H9 (cell line): ENCODE results near the gene CRHR1. TPM values are rescaled to one million over a fixed set of nuclear protein-coding genes. Genes with fewer than 3 reads are reported as not detected.
A peak's percentile ranks its signal among the peaks of the same experiment; 100 is the strongest.

Source experiments
- DNase-seq: peaks from one replicate; pipeline ENCODE4 v3.0.0-alpha.2; 2017
- H2AFZ ChIP-seq: one replicate; pipeline ENCODE4 v1.6.1; 2013; ENCODE audit warnings: mild to moderate bottlenecking, low read length, control low read depth, moderate library complexity
- H2AK5ac ChIP-seq: 2 replicates; pipeline ENCODE4 v1.6.1; 2013; ENCODE audit warnings: low read length, control low read depth, mixed read lengths; ENCODE audit not compliant: insufficient read length
- H2BK120ac ChIP-seq: one replicate; pipeline ENCODE4 v1.6.1; 2013; ENCODE audit warnings: low read depth, mild to moderate bottlenecking, low read length, control low read depth, inconsistent platforms; ENCODE audit not compliant: poor library complexity, severe bottlenecking
- H2BK12ac ChIP-seq: 2 replicates; pipeline ENCODE4 v1.6.1; 2013; ENCODE audit warnings: low read length, control low read depth, mixed read lengths, low read depth; ENCODE audit not compliant: insufficient read length
- H2BK15ac ChIP-seq: 2 replicates; pipeline ENCODE4 v1.6.1; 2013; ENCODE audit warnings: low read depth, low read length, control low read depth
- H2BK20ac ChIP-seq: one replicate; pipeline ENCODE4 v1.6.1; 2013; ENCODE audit warnings: low read depth, mild to moderate bottlenecking, low read length, control low read depth, inconsistent platforms; ENCODE audit not compliant: poor library complexity, severe bottlenecking
- H2BK5ac ChIP-seq: 2 replicates; pipeline ENCODE4 v1.6.1; 2013; ENCODE audit warnings: low read length, control low read depth, mixed read lengths; ENCODE audit not compliant: insufficient read length
- H3K14ac ChIP-seq: 2 replicates; pipeline ENCODE4 v1.6.1; 2013; ENCODE audit warnings: low read length, control low read depth; ENCODE audit not compliant: insufficient read depth
- H3K18ac ChIP-seq: 2 replicates; pipeline ENCODE4 v1.6.1; 2013; ENCODE audit warnings: low read depth, mild to moderate bottlenecking, mixed read lengths, low read length, control low read depth; ENCODE audit not compliant: insufficient read length
- H3K23ac ChIP-seq: 2 replicates; pipeline ENCODE4 v1.6.1; 2013; ENCODE audit warnings: low read length, control low read depth, mixed read lengths, low read depth; ENCODE audit not compliant: insufficient read length
- H3K23me2 ChIP-seq: 2 replicates; pipeline ENCODE4 v1.6.1; 2013; ENCODE audit warnings: low read depth, mild to moderate bottlenecking, mixed read lengths, low read length, control low read depth; ENCODE audit not compliant: insufficient read length, poor library complexity, severe bottlenecking
- H3K27ac ChIP-seq: 2 replicates; pipeline ENCODE4 v1.5.1; 2013; ENCODE audit warnings: low read length, control low read depth, mixed read lengths, low read depth; ENCODE audit not compliant: insufficient read length
- H3K27me3 ChIP-seq: 2 replicates; pipeline ENCODE4 v1.6.1; 2013; ENCODE audit warnings: low read length, control low read depth, inconsistent platforms; ENCODE audit not compliant: insufficient read depth
- H3K4ac ChIP-seq: 2 replicates; pipeline ENCODE4 v1.6.1; 2013; ENCODE audit warnings: low read depth, mild to moderate bottlenecking, control low read depth, inconsistent platforms, low read length, moderate library complexity
- H3K4me1 ChIP-seq: 2 replicates; pipeline ENCODE4 v1.6.1; 2013; ENCODE audit warnings: low read length, control low read depth, inconsistent platforms; ENCODE audit not compliant: insufficient read depth
- H3K4me2 ChIP-seq: 2 replicates; pipeline ENCODE4 v1.6.1; 2013; ENCODE audit warnings: low read length, control low read depth, mixed read lengths; ENCODE audit not compliant: insufficient read length, insufficient read depth
- H3K56ac ChIP-seq: 2 replicates; pipeline ENCODE4 v1.6.1; 2013; ENCODE audit warnings: low read depth, mild to moderate bottlenecking, mixed read lengths, low read length, control low read depth; ENCODE audit not compliant: insufficient read length
- H3K79me1 ChIP-seq: 2 replicates; pipeline ENCODE4 v1.6.1; 2013; ENCODE audit warnings: low read depth, mild to moderate bottlenecking, moderate library complexity, low read length, control low read depth, inconsistent platforms; ENCODE audit not compliant: insufficient read depth, poor library complexity, severe bottlenecking
- H3K79me2 ChIP-seq: 2 replicates; pipeline ENCODE4 v1.6.1; 2013; ENCODE audit warnings: low read length, control low read depth, inconsistent platforms; ENCODE audit not compliant: insufficient read depth
- H3K9ac ChIP-seq: 2 replicates; pipeline ENCODE4 v1.6.1; 2013; ENCODE audit warnings: low read length, control low read depth, mixed read lengths; ENCODE audit not compliant: insufficient read length; ENCODE audit errors: extremely low read depth
- H3K9me3 ChIP-seq: one replicate; pipeline ENCODE4 v1.6.1; 2013; ENCODE audit warnings: low read depth, low read length, inconsistent platforms; ENCODE audit not compliant: control insufficient read depth
- H3T11ph ChIP-seq: one replicate; pipeline ENCODE4 v1.6.1; 2013; ENCODE audit warnings: mild to moderate bottlenecking, low read length, control low read depth, inconsistent platforms
- H4K20me1 ChIP-seq: one replicate; pipeline ENCODE4 v1.6.1; 2013; ENCODE audit not compliant: control insufficient read depth, insufficient read length, insufficient read depth
- H4K5ac ChIP-seq: 2 replicates; pipeline ENCODE4 v1.6.1; 2013; ENCODE audit warnings: low read depth, mild to moderate bottlenecking, mixed read lengths, low read length, control low read depth; ENCODE audit not compliant: insufficient read length
- H4K8ac ChIP-seq: replicated peaks from 2 replicates; pipeline ENCODE4 v1.6.1; 2013; ENCODE audit warnings: low read length, control low read depth, mixed read lengths, low read depth; ENCODE audit not compliant: insufficient read length
- H4K91ac ChIP-seq: 2 replicates; pipeline ENCODE4 v1.6.1; 2013; ENCODE audit warnings: low read depth, mild to moderate bottlenecking, moderate library complexity, mixed read lengths, low read length, control low read depth; ENCODE audit not compliant: insufficient read length
- H3K27ac Mint-ChIP-seq, 3 experiments: 2 replicates in 2 of 3; 3 replicates in 1 of 3; pipeline ENCODE4 v1.8.0; 2020 to 2021; ENCODE audit warnings: mixed read lengths in 3 of 3, mild to moderate bottlenecking in 1 of 3, moderate library complexity in 1 of 3
- H3K27me3 Mint-ChIP-seq: 2 replicates; pipeline ENCODE4 v1.8.0; 2021; ENCODE audit warnings: low read depth, mild to moderate bottlenecking, moderate library complexity, mixed read lengths
- H3K36me3 Mint-ChIP-seq, 3 experiments: 2 replicates in 2 of 3; 3 replicates in 1 of 3; pipeline ENCODE4 v1.8.0; 2020 to 2021; ENCODE audit warnings: low read depth in 3 of 3, mixed read lengths in 3 of 3; ENCODE audit not compliant: insufficient read depth in 1 of 3
- H3K4me1 Mint-ChIP-seq, 2 experiments: 2 replicates each; pipeline ENCODE4 v1.8.0; 2020; ENCODE audit warnings: mixed read lengths in 2 of 2
- H3K4me3 Mint-ChIP-seq, 2 experiments: 2 replicates in 1 of 2; 3 replicates in 1 of 2; pipeline ENCODE4 v1.8.0; 2020 to 2021; ENCODE audit warnings: mild to moderate bottlenecking in 2 of 2, mixed read lengths in 2 of 2, moderate library complexity in 1 of 2
- H3K9me3 Mint-ChIP-seq, 2 experiments: 2 replicates in 1 of 2; 3 replicates in 1 of 2; pipeline ENCODE4 v1.8.0; 2020; ENCODE audit warnings: mild to moderate bottlenecking in 2 of 2, mixed read lengths in 2 of 2, moderate library complexity in 1 of 2
- CTCF ChIP-seq: fragments of 200-600 bp; sonication (generic); conservative IDR thresholded peaks from 3 replicates; pipeline ENCODE4 v1.8.0; 2021; ENCODE audit warnings: antibody characterized with exemption, mild to moderate bottlenecking
- WGBS: extraction: QIAGEN DNeasy Blood & Tissue Kit; methylation state at CpG from one replicate; pipeline ENCODE4 v1.1.7; 2013; ENCODE audit warnings: missing lambda C conversion rate, low lambda C conversion rate, mixed read lengths; ENCODE audit not compliant: insufficient read length; ENCODE audit errors: extremely low coverage; 5-methylcytosine and 5-hydroxymethylcytosine counted together
- total RNA-seq: library from RNA; stranded (reverse); gene quantifications from 2 replicates; pipeline ENCODE4 v1.2.1, GENCODE V29; 2021

The CRHR1 gene
- total RNA-seq, 1 experiment from 2014 or later, result 0.52 TPM

- Histone ChIP-seq H3K79me2 (no peaks in the 10 kb centered on the region), H3T11ph (no peak overlapping the region), H3K56ac (no peak overlapping the region), H3K27me3 (peaks cover 22% of the 10 kb centered on the region), H2BK15ac (no peak overlapping the region), H2BK12ac (no peak overlapping the region), H3K14ac (no peak overlapping the region), H2BK5ac (no peak overlapping the region), H3K4me1 (no peaks in the 10 kb centered on the region), H2BK20ac (no peak overlapping the region), H3K4me2 (no peak overlapping the region), H3K9me3 (no peaks in the 10 kb centered on the region), H3K79me1 (no peaks in the 10 kb centered on the region), H3K23me2 (no peaks in the 10 kb centered on the region), H3K27ac (no peak overlapping the region), H2BK120ac (no peak overlapping the region), H4K8ac (no peak overlapping the region), H3K23ac (no peak overlapping the region), H2AFZ (no peak overlapping the region), H4K5ac (no peak overlapping the region), H2AK5ac (no peak overlapping the region), H3K18ac (no peak overlapping the region), H3K4ac (no peak overlapping the region), H4K20me1 (no peaks in the 10 kb centered on the region), H3K9ac (no peak overlapping the region), H4K91ac (no peak overlapping the region)
- no CpG with 5 or more reads among the region's 2 CpGs for WGBS
- DNase-seq, result no peak
- Mint-ChIP-seq H3K27ac (peak overlapping the region in 1 of 3 experiments; percentile 90; a peak in 1 of 7 replicates), H3K9me3 (no peaks in the 10 kb centered on the region), H3K4me1 (peaks cover 5 to 15% of the 10 kb centered on the region in 2 experiments; a peak in 3 of 4 replicates), H3K36me3 (no peaks in the 10 kb centered on the region; a peak in 1 of 7 replicates), H3K4me3 (no peak overlapping the region), H3K27me3 (peaks cover 84% of the 10 kb centered on the region)
- no peak for TF ChIP-seq CTCF
Measured at GRCh38 chr17:45739786-45740185, 44.3 kb upstream of the CRHR1 start.
